Activated naive CD8-positive, alpha-beta T cell treated with anti-CD3 and anti-CD28 coated beads, Interleukin-2, amount 50 U/mL, for 16 hours (primary cell): ENCODE measurements around the gene RGR.

ENCODE experiments used
- DNase-seq: peaks from one replicate; pipeline ENCODE4 v3.0.0-alpha.2; 2020; ENCODE audit warnings: low read depth, low spot score

RGR gene, protein sequence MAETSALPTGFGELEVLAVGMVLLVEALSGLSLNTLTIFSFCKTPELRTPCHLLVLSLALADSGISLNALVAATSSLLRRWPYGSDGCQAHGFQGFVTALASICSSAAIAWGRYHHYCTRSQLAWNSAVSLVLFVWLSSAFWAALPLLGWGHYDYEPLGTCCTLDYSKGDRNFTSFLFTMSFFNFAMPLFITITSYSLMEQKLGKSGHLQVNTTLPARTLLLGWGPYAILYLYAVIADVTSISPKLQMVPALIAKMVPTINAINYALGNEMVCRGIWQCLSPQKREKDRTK

DNA sequence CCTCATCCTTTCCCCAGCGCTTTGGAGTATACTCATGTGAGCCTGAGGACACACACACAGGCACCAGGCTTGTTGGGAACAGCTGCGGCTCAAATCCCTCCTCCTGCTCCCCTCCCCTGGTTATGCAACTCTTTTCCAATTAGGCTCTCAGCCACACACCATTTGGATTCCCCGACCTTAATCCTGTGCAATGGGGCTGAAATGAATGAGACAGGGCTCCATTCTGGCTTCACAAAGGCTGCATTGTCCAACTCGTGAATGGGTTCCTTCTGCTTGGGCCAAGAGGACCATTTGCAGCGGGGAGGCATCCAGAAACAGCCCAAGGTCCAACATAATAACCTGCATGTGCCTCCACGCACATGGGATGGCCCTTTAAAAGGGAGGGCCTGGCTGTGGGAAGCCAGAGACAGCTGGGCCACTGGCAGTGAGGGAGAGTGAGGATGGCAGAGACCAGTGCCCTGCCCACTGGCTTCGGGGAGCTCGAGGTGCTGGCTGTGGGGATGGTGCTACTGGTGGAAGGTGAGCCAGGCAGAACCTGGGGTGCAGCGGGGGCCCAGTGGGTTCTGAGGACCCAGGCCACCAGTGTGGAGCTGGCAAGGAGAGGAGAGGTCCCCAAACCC, at the start of gene RGR:
Gene RGR, plus strand, starts transcription at position 403 of the 620 bp plus-strand sequence. Its CDS starts 38 bp downstream, at position 441.
- DNase-seq: no peak

DNA sequence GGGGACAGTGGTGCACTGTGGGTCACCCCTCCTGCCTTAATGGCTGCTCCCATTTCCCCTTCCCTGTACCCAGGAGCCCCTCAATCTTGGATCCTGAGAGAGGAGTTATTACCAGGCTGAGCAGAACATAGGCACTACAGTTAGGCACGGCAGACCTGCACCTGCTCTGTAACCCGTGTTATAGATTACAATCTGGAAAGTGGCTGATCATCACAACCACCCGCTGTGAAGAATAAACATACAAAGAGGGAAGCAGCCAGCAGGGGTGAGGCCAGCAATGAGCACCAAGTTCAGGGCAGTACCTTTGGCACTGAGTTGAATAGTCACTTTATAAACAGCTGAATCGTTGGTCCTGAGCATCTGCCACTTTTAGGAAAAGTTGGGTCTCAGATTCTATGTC, 48.8 kb upstream of the RGR start:
- DNase-seq: no peak

DNA sequence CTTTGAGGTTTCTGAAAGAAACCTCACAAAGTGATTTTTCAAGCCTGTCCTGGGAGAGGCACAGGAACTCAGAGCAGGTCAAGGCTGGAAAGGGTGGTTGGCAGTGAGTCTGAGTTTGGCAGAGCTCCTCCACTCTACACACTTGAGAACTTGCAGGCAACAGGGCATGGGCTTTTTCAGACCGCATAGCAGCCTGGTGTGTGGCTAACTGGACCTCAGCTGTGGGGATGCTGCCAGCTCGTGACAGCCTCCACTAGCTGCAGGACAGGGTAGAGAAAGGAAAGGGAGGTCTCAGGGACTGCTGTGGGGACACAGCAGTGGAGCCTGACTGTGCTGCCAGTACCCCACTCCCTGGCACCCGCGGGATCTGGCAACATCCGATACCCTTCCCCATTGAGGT, 47.9 kb upstream of the RGR start:
- no peak for DNase-seq

DNA sequence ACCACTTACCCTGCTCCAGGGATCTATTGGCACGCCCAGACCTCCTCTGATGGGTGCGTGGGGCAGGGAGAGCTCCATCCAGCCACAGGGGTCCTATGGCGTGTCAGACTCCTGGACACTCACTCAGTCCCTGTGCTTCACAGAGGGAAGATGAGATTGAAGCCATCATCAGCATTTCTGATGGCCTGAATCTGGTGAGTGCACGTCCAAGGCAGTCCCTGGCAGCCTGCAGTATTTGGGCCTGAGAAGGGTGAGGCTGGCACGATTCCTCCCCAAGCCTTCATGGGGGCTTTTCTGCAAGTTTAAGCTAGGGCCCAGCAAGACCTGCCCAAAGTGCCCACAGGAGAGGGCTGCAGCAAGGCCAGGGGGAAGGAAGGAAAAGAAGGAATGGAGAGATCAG, 47.2 kb upstream of the RGR start:
- no peak for DNase-seq

DNA sequence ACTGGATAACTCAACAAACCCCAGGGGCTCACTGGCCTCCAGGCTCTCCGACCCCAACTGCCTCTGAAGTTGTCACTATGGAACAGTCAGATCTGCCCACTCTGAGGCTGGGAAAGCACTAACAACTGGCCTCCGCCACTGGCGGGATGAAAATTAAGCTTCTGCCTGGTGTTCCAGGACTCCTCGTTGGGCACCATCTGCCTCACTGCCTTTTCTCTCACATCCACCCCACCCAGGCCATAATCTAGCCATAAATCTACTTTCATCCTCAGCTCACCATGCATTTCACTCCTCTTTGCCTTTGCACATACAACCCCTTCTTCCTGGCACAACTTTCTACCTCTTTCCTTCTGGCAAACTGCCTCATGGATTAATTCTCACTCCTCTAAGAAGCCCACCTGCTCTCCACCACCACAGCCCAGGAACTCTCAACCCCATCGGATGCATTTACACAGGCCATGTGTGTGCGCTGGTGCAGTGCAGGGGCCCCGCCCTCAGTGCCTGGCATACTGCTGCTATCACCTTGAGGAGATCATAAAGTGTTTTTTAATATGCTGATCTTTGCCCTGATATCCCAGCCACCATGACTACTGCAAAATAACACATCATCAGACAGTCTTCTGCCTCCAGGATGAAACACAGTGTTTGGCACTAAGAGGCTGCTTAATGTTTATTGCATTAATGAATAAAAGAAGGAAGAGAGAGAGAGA, 46.5 kb upstream of the RGR start:
- no peak for DNase-seq

DNA sequence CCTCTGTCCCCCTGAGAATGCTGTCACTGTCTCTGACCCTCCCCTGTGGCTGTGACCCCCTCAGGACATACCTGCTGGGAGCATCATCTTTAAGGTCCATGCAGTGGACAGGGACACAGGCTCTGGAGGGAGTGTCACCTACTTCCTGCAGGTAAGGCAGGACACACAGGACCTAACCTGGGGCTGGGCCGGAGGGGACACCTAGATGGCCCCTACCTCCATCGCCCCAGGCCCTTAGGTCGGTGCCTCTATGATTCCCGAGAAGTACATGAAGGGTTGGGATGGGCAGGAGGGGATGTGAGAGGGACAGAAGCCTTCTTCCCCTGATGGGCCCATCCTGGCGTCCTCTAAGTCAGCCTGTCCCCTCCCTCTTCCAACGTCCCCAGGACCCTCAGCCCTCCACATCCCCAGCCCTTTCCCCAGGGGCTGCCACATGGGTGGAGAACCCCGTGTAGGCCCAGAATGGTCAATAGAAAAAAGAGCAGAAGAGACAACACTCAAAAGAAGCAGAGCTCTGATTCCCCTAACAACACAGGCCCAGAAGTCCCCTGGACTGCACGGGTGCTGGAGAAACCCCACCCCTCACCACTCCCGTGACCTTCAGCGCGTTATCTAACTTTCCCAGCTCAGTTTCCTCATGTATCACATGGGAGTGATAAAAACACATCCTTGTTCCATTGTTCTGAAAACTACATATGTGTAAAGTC, 44.2 kb upstream of the RGR start:
- DNase-seq: no peak

DNA sequence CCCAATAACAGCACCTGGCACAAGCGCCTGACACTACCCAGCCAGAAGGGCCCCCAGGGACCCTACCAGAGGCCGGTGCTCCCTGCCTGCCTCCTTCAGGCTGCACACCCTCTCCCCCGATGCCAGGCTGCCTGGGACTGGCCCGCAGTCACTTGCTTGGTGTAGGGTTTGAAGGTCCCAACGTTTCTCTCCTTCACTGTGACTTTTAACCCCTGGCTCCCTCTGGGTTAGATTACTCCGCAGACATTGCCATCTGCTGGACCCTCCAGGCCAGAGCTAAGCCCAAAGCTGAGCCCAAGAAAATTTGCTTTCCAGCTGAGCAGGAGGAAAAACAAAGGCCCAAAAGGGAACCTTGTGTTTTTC, 43.6 kb upstream of the RGR start:
- no peak for DNase-seq

DNA sequence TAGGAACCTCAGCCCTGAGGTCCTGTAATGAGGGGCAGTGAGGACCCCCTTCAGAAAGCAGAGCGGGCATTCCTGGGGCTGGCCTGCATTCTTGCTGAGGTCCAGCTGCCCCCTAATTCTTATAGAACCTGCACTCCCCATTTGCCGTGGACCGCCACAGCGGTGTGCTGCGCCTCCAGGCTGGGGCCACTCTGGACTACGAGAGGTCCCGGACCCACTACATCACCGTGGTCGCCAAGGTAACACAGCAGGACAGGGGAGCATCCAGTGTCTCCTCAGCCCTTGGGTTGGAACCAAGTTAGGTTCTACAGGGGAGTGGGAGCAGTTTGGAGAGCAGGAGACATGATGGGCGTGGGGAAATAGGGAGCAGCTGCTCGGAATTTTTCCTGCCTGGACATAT, 43.2 kb upstream of the RGR start:
- DNase-seq: no peak

DNA sequence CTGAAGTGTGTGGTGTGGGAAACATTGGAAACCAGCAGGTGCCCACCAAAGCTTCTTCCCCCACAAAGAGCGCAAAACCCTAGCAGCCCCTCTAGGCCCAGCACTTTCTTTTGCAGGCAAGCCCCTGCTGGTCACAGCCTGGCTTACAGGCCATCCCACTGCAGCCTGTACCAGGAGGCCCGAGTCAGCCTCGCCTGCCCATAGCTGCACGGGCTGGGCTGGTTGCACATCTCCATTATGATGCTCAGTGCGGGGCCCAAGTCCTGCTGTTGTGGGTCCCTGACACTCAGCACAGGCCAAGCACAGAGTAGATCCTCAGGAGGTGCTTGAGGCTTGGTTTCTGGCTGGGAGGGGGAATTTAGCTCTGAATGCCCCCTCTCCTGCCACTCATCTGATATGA, 42.5 kb upstream of the RGR start:
- DNase-seq: no peak

DNA sequence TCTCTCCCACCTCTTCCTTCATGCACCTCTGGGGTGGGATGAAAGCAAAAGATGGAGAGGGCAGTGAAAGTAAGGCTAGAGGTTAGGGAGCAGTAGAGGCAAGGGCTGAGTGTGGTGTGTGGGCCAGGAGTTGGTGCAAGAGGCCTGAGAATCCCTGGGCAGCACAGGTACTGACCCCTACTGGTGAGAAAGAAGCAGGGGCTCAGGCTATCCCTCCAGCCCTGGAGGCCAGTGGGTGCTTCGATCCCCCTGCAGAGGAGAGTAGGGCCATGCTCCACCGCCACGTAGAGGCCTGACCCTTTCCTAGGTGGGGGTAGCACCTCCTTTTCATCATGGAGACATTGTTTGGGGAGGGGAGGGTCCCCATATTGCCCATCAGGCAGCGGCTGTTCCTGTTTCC, 40.7 kb upstream of the RGR start:
- DNase-seq: no peak

DNA sequence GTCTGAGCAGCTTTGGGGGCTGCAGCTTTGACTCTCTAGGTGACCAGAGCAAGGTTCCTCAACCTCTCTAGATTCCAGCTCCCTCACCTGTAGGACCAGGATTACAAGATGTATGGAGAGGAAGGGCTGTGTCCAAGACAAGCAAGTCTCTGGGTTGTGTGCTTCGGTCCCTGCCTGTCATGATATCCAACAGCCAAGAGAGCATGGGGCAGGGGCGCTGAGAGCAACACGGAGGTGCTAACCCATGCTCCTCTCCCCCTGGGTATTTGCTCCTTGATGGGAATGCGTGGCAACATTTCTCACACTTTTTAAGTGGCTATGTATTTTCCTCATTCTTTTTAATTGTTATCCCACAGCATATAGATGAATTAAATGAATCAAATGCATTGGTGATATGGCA, 40.2 kb upstream of the RGR start:
- DNase-seq: no peak

DNA sequence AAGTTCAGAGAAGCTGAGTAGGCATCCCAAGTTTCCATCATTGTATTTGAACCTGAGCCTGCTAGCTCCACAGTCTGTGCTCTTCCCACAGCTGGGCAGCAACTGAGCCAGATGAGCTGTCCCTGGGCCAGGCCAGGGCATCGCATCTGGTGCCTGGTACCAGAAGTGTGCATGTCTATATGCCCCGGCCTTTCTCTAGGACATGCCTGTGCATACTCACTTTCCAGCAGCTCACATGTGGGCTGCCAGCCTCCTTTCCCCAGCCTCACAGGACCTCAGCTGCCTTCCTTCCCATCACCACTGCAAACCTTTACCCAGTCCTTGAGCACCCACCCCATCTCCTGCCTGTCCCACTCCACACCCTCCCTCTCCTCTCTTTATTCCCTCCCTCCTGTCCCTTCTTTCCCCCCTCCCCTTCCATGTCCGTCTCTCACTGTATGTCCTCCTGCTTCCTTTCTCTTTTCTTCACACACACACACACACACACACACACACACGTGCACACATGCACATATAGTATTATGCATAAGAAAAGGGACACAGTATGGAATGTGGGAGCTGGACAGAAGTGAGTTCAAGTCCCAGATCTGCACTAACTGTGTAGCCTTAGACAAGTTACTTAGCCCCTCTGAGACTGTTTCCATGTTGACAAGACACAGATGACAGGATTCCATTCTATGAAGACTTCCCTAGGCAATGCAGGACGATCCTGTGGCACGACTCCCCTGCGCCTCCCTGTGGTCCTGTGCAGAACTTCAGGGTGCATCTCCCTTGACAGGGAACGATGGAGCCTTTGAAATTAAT, 39.6 kb upstream of the RGR start:
- peak; percentile 16 for DNase-seq

DNA sequence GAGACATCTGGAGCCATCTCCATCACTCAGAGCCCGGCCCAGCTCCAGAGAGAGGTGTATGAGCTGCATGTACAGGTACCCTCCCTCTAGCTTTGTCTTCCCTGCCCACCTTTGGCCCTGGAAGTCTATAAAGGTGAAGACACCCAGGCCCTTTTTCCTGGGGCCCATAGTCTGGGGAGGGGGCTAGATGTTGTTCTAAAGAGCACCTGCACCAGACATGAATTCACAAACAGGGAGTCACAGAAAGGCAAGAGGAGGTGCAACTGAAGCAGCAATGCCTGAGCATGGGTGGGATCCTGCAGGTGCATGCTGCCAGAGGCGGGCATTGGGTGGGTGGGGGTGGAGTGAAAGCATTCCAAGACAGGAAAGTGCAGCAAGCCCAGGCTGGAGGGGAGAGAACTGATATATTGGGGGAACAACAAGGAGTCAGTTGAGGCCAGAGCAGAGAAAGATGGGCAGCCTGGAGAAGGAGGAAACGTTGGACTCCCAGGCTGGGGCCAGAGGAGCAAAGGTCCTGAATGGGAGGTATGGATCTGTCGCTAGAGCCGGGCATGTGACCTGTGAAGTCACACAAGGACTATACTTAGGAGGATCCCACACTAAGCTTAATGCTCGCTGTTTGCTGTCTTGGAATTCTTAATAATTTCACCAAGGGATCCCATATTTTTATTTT, 38.9 kb upstream of the RGR start:
- no peak for DNase-seq

DNA sequence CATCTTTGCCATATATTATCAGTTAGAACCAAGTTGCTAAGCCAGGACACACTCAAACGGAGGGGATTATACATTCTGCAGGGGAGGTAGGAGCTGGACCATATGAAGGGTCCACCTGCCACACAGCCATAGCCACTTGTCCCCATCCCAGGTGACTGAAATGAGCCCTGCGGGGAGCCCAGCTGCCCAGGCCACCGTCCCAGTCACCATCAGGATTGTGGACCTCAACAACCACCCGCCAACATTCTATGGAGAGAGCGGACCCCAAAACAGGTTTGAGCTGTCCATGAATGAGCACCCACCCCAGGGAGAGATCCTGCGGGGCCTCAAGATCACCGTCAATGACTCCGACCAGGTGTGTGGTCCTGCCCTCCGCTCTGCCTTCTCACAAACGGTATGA, 36.8 kb upstream of the RGR start:
- DNase-seq: no peak

DNA sequence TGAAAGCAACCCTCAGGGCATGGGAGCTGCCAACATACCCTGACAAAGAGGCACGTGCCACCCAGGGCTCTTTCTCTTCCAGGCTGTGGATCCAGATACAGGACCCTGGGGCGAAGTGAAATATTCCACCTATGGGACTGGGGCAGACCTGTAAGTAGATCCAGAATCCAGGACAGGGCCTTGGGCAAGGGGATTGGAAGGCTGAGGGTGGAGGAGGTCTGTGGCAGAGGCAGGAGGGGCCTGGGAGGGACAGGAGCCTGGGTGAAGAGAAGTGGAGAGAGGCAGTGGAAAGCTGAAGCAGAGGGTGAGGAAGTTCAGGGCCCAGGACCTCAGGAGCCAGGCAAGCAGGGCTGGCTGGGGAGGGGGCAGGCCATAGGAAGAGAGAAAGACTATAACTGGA, 33.3 kb upstream of the RGR start:
- DNase-seq: no peak

DNA sequence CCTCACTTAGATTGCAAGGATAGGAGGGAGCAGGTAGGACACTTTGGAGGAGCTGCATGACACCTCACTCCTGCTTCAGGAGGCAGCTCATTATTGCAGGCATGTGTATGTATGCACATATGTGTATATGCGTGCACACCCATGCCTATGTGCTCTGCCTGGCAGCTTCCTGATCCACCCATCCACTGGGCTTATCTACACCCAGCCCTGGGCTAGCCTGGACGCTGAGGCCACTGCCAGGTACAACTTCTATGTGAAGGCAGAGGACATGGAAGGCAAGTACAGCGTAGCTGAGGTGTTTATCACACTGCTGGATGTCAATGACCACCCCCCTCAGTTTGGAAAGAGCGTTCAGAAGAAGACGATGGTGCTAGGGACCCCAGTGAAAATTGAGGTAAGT, 32.8 kb upstream of the RGR start:
- no peak for DNase-seq

DNA sequence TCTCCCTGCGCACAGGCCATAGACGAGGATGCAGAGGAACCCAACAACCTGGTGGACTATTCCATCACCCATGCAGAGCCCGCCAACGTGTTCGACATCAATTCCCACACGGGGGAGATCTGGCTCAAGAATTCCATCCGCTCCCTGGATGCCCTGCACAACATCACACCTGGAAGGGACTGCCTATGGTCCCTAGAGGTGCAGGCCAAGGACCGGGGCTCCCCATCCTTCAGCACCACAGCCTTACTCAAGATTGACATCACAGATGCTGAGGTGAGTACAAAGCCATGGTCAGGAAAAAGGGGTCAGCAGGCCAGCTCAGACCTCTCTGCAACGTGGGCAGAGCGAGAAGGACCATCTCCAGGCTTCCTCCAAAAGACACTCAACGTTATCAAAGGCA, 31.8 kb upstream of the RGR start:
- DNase-seq: no peak

DNA sequence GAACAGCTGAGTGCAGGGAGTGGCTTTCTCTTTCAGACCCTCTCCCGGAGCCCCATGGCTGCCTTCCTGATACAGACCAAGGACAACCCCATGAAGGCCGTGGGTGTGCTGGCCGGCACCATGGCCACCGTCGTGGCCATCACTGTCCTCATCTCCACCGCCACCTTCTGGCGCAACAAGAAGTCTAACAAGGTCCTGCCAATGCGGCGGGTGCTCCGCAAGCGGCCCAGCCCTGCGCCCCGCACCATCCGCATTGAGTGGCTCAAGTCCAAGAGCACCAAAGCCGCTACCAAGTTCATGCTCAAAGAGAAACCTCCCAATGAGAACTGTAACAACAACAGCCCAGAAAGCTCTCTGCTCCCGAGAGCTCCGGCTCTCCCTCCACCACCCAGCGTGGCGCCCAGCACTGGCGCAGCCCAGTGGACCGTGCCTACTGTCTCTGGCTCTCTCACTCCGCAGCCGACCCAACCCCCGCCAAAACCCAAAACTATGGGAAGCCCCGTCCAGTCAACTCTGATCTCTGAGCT, 30.7 kb upstream of the RGR start:
- DNase-seq: no peak

DNA sequence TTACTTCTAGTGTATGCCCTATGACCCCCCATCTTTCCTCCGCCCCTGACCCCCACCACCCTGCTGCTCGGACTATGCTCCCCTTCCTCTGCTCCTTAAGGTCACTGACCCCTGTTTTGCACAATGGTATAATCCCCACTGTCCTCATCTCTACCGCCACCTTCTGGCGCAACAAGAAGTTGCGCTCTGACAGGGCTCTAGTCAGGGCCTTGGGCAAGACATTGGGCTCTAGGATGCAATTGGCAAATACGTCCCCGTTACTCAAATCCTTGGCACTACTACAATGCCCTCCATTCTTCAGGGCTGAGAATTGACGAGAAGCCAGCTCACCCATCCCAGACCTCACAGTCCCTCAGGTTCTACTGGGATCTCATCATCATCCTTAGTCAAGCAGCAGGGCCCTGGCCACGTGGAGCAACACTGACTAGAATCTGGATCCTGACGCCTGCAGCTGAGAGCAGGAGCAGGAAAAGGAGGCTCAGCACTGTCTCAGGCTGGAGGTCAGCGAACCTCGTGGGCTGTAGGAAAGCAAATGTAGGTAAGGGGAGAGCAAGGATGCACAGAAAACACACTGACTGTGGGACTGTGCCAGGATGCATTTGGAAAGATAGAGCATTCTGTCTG, 30.1 kb upstream of the RGR start:
- DNase-seq: no peak

DNA sequence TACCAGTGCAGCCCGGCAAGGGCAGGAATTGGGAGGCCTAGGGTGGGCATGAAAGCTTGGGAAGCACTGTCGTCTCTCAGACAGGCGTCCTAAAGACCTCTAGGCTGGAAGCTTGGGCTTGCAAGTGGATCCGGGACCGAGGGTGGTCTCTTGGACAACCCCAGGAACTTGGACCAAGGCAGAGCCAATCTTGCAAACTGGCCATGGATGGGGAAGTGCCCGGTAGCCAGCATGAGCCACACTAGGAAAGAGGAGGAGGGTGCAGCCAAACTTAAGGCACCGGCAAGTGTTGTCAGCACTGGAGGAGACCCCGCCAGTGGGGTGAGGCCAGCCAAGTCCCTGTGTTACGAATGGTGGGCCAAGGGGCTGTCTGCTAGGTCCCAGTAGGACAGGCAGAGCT, 28.0 kb upstream of the RGR start:
- DNase-seq: no peak
